Measurements from ENCODE around the gene LMBR1.

DNA sequence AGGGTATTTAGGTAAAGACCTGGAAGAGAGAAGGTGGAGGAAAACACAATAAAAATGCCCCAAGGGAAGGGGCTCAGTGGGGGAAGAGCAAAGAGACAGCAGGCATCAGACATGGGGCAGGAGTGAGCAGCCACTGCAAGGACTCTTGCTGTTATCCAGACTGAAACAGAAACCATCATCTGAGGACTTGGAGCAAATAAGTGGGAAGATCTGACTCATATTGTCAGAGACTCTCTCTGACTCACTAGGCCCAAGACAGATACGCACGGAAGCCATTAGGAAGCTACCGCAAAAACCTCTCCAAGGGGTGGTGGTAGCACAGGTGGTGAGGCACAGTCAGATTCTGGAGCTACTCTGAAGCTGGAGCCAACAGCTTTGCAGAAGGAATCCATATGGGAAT, 141.7 kb downstream of the LMBR1 start:
- TF ChIP-seq, protein P1, sequence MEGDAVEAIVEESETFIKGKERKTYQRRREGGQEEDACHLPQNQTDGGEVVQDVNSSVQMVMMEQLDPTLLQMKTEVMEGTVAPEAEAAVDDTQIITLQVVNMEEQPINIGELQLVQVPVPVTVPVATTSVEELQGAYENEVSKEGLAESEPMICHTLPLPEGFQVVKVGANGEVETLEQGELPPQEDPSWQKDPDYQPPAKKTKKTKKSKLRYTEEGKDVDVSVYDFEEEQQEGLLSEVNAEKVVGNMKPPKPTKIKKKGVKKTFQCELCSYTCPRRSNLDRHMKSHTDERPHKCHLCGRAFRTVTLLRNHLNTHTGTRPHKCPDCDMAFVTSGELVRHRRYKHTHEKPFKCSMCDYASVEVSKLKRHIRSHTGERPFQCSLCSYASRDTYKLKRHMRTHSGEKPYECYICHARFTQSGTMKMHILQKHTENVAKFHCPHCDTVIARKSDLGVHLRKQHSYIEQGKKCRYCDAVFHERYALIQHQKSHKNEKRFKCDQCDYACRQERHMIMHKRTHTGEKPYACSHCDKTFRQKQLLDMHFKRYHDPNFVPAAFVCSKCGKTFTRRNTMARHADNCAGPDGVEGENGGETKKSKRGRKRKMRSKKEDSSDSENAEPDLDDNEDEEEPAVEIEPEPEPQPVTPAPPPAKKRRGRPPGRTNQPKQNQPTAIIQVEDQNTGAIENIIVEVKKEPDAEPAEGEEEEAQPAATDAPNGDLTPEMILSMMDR (IDR thresholded peaks at IDR 0.05; ENCODE audit: low read depth, low read length, missing input control) = no peak
- TF ChIP-seq EGR1 (IDR thresholded peaks at IDR 0.05; ENCODE audit: low read depth in 2 of 2) (no peak), GABPA (IDR thresholded peaks at IDR 0.05 in 1 of 2, conservative IDR thresholded peaks at IDR 0.05 in 1 of 2) (no peak), RAD21 (IDR thresholded peaks at IDR 0.05) (no peak), YY1 (IDR thresholded peaks at IDR 0.05) (no peak), SP1 (IDR thresholded peaks at IDR 0.05) (no peak), TAF1 (conservative IDR thresholded peaks at IDR 0.05) (no peak), JUND (IDR thresholded peaks at IDR 0.05) (no peak)
- TF ChIP-seq, protein P2, sequence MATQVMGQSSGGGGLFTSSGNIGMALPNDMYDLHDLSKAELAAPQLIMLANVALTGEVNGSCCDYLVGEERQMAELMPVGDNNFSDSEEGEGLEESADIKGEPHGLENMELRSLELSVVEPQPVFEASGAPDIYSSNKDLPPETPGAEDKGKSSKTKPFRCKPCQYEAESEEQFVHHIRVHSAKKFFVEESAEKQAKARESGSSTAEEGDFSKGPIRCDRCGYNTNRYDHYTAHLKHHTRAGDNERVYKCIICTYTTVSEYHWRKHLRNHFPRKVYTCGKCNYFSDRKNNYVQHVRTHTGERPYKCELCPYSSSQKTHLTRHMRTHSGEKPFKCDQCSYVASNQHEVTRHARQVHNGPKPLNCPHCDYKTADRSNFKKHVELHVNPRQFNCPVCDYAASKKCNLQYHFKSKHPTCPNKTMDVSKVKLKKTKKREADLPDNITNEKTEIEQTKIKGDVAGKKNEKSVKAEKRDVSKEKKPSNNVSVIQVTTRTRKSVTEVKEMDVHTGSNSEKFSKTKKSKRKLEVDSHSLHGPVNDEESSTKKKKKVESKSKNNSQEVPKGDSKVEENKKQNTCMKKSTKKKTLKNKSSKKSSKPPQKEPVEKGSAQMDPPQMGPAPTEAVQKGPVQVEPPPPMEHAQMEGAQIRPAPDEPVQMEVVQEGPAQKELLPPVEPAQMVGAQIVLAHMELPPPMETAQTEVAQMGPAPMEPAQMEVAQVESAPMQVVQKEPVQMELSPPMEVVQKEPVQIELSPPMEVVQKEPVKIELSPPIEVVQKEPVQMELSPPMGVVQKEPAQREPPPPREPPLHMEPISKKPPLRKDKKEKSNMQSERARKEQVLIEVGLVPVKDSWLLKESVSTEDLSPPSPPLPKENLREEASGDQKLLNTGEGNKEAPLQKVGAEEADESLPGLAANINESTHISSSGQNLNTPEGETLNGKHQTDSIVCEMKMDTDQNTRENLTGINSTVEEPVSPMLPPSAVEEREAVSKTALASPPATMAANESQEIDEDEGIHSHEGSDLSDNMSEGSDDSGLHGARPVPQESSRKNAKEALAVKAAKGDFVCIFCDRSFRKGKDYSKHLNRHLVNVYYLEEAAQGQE (IDR thresholded peaks at IDR 0.05) = no peak
- TF ChIP-seq, protein P3, sequence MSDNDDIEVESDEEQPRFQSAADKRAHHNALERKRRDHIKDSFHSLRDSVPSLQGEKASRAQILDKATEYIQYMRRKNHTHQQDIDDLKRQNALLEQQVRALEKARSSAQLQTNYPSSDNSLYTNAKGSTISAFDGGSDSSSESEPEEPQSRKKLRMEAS (IDR thresholded peaks at IDR 0.05) = no peak
- TF ChIP-seq, protein P4, sequence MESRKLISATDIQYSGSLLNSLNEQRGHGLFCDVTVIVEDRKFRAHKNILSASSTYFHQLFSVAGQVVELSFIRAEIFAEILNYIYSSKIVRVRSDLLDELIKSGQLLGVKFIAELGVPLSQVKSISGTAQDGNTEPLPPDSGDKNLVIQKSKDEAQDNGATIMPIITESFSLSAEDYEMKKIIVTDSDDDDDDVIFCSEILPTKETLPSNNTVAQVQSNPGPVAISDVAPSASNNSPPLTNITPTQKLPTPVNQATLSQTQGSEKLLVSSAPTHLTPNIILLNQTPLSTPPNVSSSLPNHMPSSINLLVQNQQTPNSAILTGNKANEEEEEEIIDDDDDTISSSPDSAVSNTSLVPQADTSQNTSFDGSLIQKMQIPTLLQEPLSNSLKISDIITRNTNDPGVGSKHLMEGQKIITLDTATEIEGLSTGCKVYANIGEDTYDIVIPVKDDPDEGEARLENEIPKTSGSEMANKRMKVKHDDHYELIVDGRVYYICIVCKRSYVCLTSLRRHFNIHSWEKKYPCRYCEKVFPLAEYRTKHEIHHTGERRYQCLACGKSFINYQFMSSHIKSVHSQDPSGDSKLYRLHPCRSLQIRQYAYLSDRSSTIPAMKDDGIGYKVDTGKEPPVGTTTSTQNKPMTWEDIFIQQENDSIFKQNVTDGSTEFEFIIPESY (IDR thresholded peaks at IDR 0.05) = no peak
